SJSA1 (cell line): ENCODE data around the gene ITPR2. TPM values are rescaled to one million over a fixed set of nuclear protein-coding genes. Genes with fewer than 3 reads are reported as not detected.

Experiments used
- DNase-seq, 2 experiments: peaks; one replicate each; pipeline ENCODE4 v3.0.0-alpha.2; 2015 to 2020; ENCODE audit warnings: low spot score in 2 of 2, low read depth in 1 of 2
- H3K27ac ChIP-seq: fragments of 250-450 bp; sonication (Bioruptor Pico); 2 replicates; pipeline ENCODE4 v1.5.1; 2020; ENCODE audit warnings: mild to moderate bottlenecking, moderate library complexity
- H3K27me3 ChIP-seq: fragments of 250-450 bp; sonication (Bioruptor Pico); replicated peaks from 2 replicates; pipeline ENCODE4 v1.5.1; 2020; ENCODE audit warnings: mild to moderate bottlenecking, moderate library complexity
- H3K36me3 ChIP-seq: fragments of 250-450 bp; sonication (Bioruptor Pico); 2 replicates; pipeline ENCODE4 v1.5.1; 2020; ENCODE audit warnings: mild to moderate bottlenecking
- H3K4me1 ChIP-seq: fragments of 250-450 bp; sonication (Bioruptor Pico); replicated peaks from 2 replicates; pipeline ENCODE4 v1.6.1; 2021; ENCODE audit warnings: mild to moderate bottlenecking
- H3K4me3 ChIP-seq: fragments of 250-450 bp; sonication (Bioruptor Pico); 2 replicates; pipeline ENCODE4 v1.5.1; 2020; ENCODE audit warnings: mild to moderate bottlenecking
- H3K9me3 ChIP-seq: fragments of 250-450 bp; sonication (Bioruptor Pico); replicated peaks from 2 replicates; pipeline ENCODE4 v1.5.1; 2020; ENCODE audit warnings: mild to moderate bottlenecking
- total RNA-seq: library from RNA; depleted of rRNA; stranded (reverse); fragments of >200 nt; shearing (Covaris generic); gene quantifications from 2 replicates; pipeline ENCODE4 v1.2.3, GENCODE V29; 2014

ITPR2 gene
- total RNA-seq, 1 experiment from 2014 or later = 82.3 TPM

GRCh38 chr12:26571560-26571959 is 261.4 kb downstream of the ITPR2 start:
- Histone ChIP-seq H3K27me3 (no peaks in the 10 kb centered on the region), H3K4me1 (no peaks in the 10 kb centered on the region), H3K27ac (no peak overlapping the region), H3K9me3 (no peaks in the 10 kb centered on the region), H3K36me3 (peaks cover 38% of the 10 kb centered on the region), H3K4me3 (no peak overlapping the region)
- DNase-seq = no peak

GRCh38 chr12:26567126-26567525 is 265.9 kb downstream of the ITPR2 start:
- Histone ChIP-seq H3K27me3 (no peaks in the 10 kb centered on the region), H3K4me3 (no peak overlapping the region), H3K9me3 (no peaks in the 10 kb centered on the region), H3K27ac (no peak overlapping the region), H3K36me3 (peaks cover 19% of the 10 kb centered on the region), H3K4me1 (peaks cover 20% of the 10 kb centered on the region)
- DNase-seq = no peak

- peaks cover 20% of the 10 kb centered on the region for H3K4me1 ChIP-seq
- DNase-seq = no peak
- H3K9me3 ChIP-seq = no peaks in the 10 kb centered on the region
- no peak overlapping the region for H3K27ac ChIP-seq
- H3K27me3 ChIP-seq = no peaks in the 10 kb centered on the region
- no peak overlapping the region for H3K4me3 ChIP-seq
- H3K36me3 ChIP-seq = peaks cover 21% of the 10 kb centered on the region
These were observed 266.3 kb downstream of the ITPR2 start for GRCh38 chr12:26566675-26567074.

- Histone ChIP-seq H3K27me3 (no peaks in the 10 kb centered on the region), H3K4me1 (peaks cover 20% of the 10 kb centered on the region), H3K4me3 (no peak overlapping the region), H3K36me3 (peaks cover 21% of the 10 kb centered on the region), H3K27ac (no peak overlapping the region), H3K9me3 (no peaks in the 10 kb centered on the region)
- DNase-seq = no peak
These were observed 266.8 kb downstream of the ITPR2 start for GRCh38 chr12:26566186-26566585.

GRCh38 chr12:26564391-26564790 is 268.6 kb downstream of the ITPR2 start:
- H3K27ac ChIP-seq = peak overlapping the region; percentile 61
- H3K4me3 ChIP-seq = no peak overlapping the region
- H3K4me1 ChIP-seq = peaks cover 20% of the 10 kb centered on the region
- H3K27me3 ChIP-seq = no peaks in the 10 kb centered on the region
- DNase-seq = peak; percentile 59 to 62
- H3K9me3 ChIP-seq = no peaks in the 10 kb centered on the region
- peaks cover 28% of the 10 kb centered on the region for H3K36me3 ChIP-seq

GRCh38 chr12:26563552-26563951 is 269.4 kb downstream of the ITPR2 start:
- Histone ChIP-seq H3K27me3 (no peaks in the 10 kb centered on the region), H3K4me1 (peaks cover 20% of the 10 kb centered on the region)
- no peak for DNase-seq

GRCh38 chr12:26557326-26557725 is 275.7 kb downstream of the ITPR2 start:
- Histone ChIP-seq H3K27ac (no peak overlapping the region), H3K27me3 (no peaks in the 10 kb centered on the region), H3K4me1 (no peaks in the 10 kb centered on the region), H3K4me3 (no peak overlapping the region), H3K9me3 (no peaks in the 10 kb centered on the region), H3K36me3 (peaks cover 59% of the 10 kb centered on the region)
- no peak for DNase-seq

More at GRCh38 chr12:26563552-26563951, 269.4 kb downstream of the ITPR2 start:
- H3K9me3 ChIP-seq = no peaks in the 10 kb centered on the region
- H3K36me3 ChIP-seq = peaks cover 31% of the 10 kb centered on the region
- peak overlapping the region; percentile 61 for H3K27ac ChIP-seq
- H3K4me3 ChIP-seq = no peak overlapping the region

- H3K4me3 ChIP-seq = no peak overlapping the region
- no peaks in the 10 kb centered on the region for H3K9me3 ChIP-seq
- H3K27ac ChIP-seq = no peak overlapping the region
- no peak for DNase-seq
- H3K36me3 ChIP-seq = peaks cover 58% of the 10 kb centered on the region
- H3K4me1 ChIP-seq = no peaks in the 10 kb centered on the region
- no peaks in the 10 kb centered on the region for H3K27me3 ChIP-seq
These were observed 276.1 kb downstream of the ITPR2 start for GRCh38 chr12:26556916-26557315.

GRCh38 chr12:26555139-26555538 is 277.9 kb downstream of the ITPR2 start:
- Histone ChIP-seq H3K4me3 (no peak overlapping the region), H3K36me3 (peaks cover 41% of the 10 kb centered on the region), H3K9me3 (no peaks in the 10 kb centered on the region), H3K4me1 (no peaks in the 10 kb centered on the region), H3K27ac (no peak overlapping the region), H3K27me3 (no peaks in the 10 kb centered on the region)
- no peak for DNase-seq

GRCh38 chr12:26554332-26554731 is 278.7 kb downstream of the ITPR2 start:
- Histone ChIP-seq H3K9me3 (no peaks in the 10 kb centered on the region), H3K36me3 (peaks cover 40% of the 10 kb centered on the region), H3K27me3 (no peaks in the 10 kb centered on the region), H3K4me3 (no peak overlapping the region), H3K4me1 (no peaks in the 10 kb centered on the region), H3K27ac (no peak overlapping the region)
- DNase-seq = no peak

GRCh38 chr12:26551385-26551784 is 281.6 kb downstream of the ITPR2 start:
- Histone ChIP-seq H3K27me3 (no peaks in the 10 kb centered on the region), H3K4me3 (no peak overlapping the region)

GRCh38 chr12:26548227-26548626 is 284.8 kb downstream of the ITPR2 start:
- DNase-seq = no peak
- Histone ChIP-seq H3K27ac (no peak overlapping the region), H3K36me3 (peaks cover 22% of the 10 kb centered on the region), H3K4me1 (no peaks in the 10 kb centered on the region), H3K9me3 (no peaks in the 10 kb centered on the region), H3K4me3 (no peak overlapping the region), H3K27me3 (no peaks in the 10 kb centered on the region)

More at GRCh38 chr12:26551385-26551784, 281.6 kb downstream of the ITPR2 start:
- H3K4me1 ChIP-seq = no peaks in the 10 kb centered on the region
- H3K36me3 ChIP-seq = peaks cover 32% of the 10 kb centered on the region
- no peaks in the 10 kb centered on the region for H3K9me3 ChIP-seq
- no peak for DNase-seq
- H3K27ac ChIP-seq = no peak overlapping the region

GRCh38 chr12:26546535-26547314 is 286.3 kb downstream of the ITPR2 start:
- no peak for DNase-seq
- H3K9me3 ChIP-seq = no peaks in the 10 kb centered on the region
- no peaks in the 10 kb centered on the region for H3K27me3 ChIP-seq
- H3K27ac ChIP-seq = no peak overlapping the region
- H3K36me3 ChIP-seq = peaks cover 18% of the 10 kb centered on the region
- no peak overlapping the region for H3K4me3 ChIP-seq
- H3K4me1 ChIP-seq = no peaks in the 10 kb centered on the region

GRCh38 chr12:26539131-26539530 is 293.9 kb downstream of the ITPR2 start:
- Histone ChIP-seq H3K4me1 (no peaks in the 10 kb centered on the region), H3K27me3 (no peaks in the 10 kb centered on the region), H3K27ac (no peak overlapping the region), H3K36me3 (peaks cover 13% of the 10 kb centered on the region), H3K4me3 (no peak overlapping the region), H3K9me3 (no peaks in the 10 kb centered on the region)
- no peak for DNase-seq

GRCh38 chr12:26537651-26538050 is 295.3 kb downstream of the ITPR2 start:
- no peak for DNase-seq
- peaks cover 16% of the 10 kb centered on the region for H3K36me3 ChIP-seq
- no peak overlapping the region for H3K4me3 ChIP-seq
- H3K27ac ChIP-seq = no peak overlapping the region
- no peaks in the 10 kb centered on the region for H3K4me1 ChIP-seq
- H3K27me3 ChIP-seq = no peaks in the 10 kb centered on the region
- no peaks in the 10 kb centered on the region for H3K9me3 ChIP-seq
